ENCODE results near the gene MRC1. TPM values are rescaled to one million over a fixed set of nuclear protein-coding genes. Genes with fewer than 3 reads are reported as not detected.

MRC1 gene
- total RNA-seq, 1 donor from 2014 or later, result not detected

- H3K36me3 Mint-ChIP-seq (ENCODE audit: unreplicated experiment), result no peaks in the 10 kb centered on the region
- no peak overlapping the region for H3K4me3 Mint-ChIP-seq (ENCODE audit: unreplicated experiment)
- DNase-seq (ENCODE audit: extremely low spot score, unreplicated experiment), result no peak
- H3K27ac Mint-ChIP-seq (ENCODE audit: unreplicated experiment), result no peak overlapping the region
- H3K27me3 Mint-ChIP-seq (ENCODE audit: unreplicated experiment), result peaks cover 7% of the 10 kb centered on the region
- H3K4me1 Mint-ChIP-seq (ENCODE audit: unreplicated experiment), result no peaks in the 10 kb centered on the region
- no peak for TF ChIP-seq CTCF (IDR thresholded peaks at IDR 0.05)
- H3K9me3 Mint-ChIP-seq (ENCODE audit: unreplicated experiment), result no peaks in the 10 kb centered on the region
These were observed 7.1 kb downstream of the MRC1 start for GRCh38 chr10:17816199-17816598.

- no peak for TF ChIP-seq CTCF (IDR thresholded peaks at IDR 0.05)
- H3K27me3 Mint-ChIP-seq (ENCODE audit: unreplicated experiment), result peaks cover 7% of the 10 kb centered on the region
- H3K9me3 Mint-ChIP-seq (ENCODE audit: unreplicated experiment), result no peaks in the 10 kb centered on the region
- no peaks in the 10 kb centered on the region for H3K36me3 Mint-ChIP-seq (ENCODE audit: unreplicated experiment)
- H3K4me1 Mint-ChIP-seq (ENCODE audit: unreplicated experiment), result no peaks in the 10 kb centered on the region
- no peak for DNase-seq (ENCODE audit: extremely low spot score, unreplicated experiment)
- H3K4me3 Mint-ChIP-seq (ENCODE audit: unreplicated experiment), result no peak overlapping the region
- no peak overlapping the region for H3K27ac Mint-ChIP-seq (ENCODE audit: unreplicated experiment)
These were observed 8.2 kb downstream of the MRC1 start for GRCh38 chr10:17817316-17817715.

GRCh38 chr10:17817790-17818189 lies 8.6 kb downstream of the MRC1 start:
- TF ChIP-seq CTCF (IDR thresholded peaks at IDR 0.05), result no peak
- Mint-ChIP-seq H3K9me3 (ENCODE audit: unreplicated experiment) (no peaks in the 10 kb centered on the region), H3K27ac (ENCODE audit: unreplicated experiment) (no peak overlapping the region), H3K36me3 (ENCODE audit: unreplicated experiment) (no peaks in the 10 kb centered on the region), H3K27me3 (ENCODE audit: unreplicated experiment) (peaks cover 7% of the 10 kb centered on the region), H3K4me3 (ENCODE audit: unreplicated experiment) (no peak overlapping the region), H3K4me1 (ENCODE audit: unreplicated experiment) (no peaks in the 10 kb centered on the region)
- DNase-seq (ENCODE audit: extremely low spot score, unreplicated experiment), result no peak

GRCh38 chr10:17819836-17820235 lies 10.7 kb downstream of the MRC1 start:
- no peaks in the 10 kb centered on the region for H3K9me3 Mint-ChIP-seq (ENCODE audit: unreplicated experiment)
- no peak for DNase-seq (ENCODE audit: extremely low spot score, unreplicated experiment)
- no peak for TF ChIP-seq CTCF (IDR thresholded peaks at IDR 0.05)
- H3K27me3 Mint-ChIP-seq (ENCODE audit: unreplicated experiment), result peaks cover 14% of the 10 kb centered on the region
- H3K4me1 Mint-ChIP-seq (ENCODE audit: unreplicated experiment), result no peaks in the 10 kb centered on the region
- no peak overlapping the region for H3K4me3 Mint-ChIP-seq (ENCODE audit: unreplicated experiment)
- H3K27ac Mint-ChIP-seq (ENCODE audit: unreplicated experiment), result no peak overlapping the region
- no peaks in the 10 kb centered on the region for H3K36me3 Mint-ChIP-seq (ENCODE audit: unreplicated experiment)

GRCh38 chr10:17820943-17821342 lies 11.8 kb downstream of the MRC1 start:
- DNase-seq (ENCODE audit: extremely low spot score, unreplicated experiment), result no peak
- Mint-ChIP-seq H3K9me3 (ENCODE audit: unreplicated experiment) (no peaks in the 10 kb centered on the region), H3K27me3 (ENCODE audit: unreplicated experiment) (peaks cover 17% of the 10 kb centered on the region), H3K27ac (ENCODE audit: unreplicated experiment) (no peak overlapping the region), H3K4me3 (ENCODE audit: unreplicated experiment) (no peak overlapping the region), H3K4me1 (ENCODE audit: unreplicated experiment) (no peaks in the 10 kb centered on the region), H3K36me3 (ENCODE audit: unreplicated experiment) (no peaks in the 10 kb centered on the region)
- no peak for TF ChIP-seq CTCF (IDR thresholded peaks at IDR 0.05)

Data from osteocyte (in vitro differentiated cells).